HL-60/S4 (cell line): ENCODE results near the gene LTBP4.

ENCODE experiments used
- in situ Hi-C: fragments of 300-500 bp; cut with MboI; formaldehyde crosslinking; loops from 2 replicates; pipeline ENCODE4 v1.14.3; 2022; ENCODE audit warnings: low sequenced_read_pairs

The LTBP4 gene

GRCh38 chr19:40652303-40652702 is 51.1 kb downstream of the LTBP4 start:
- in situ Hi-C loops, result loop anchor here (10.0 to 25.0 kb wide), 2 partner anchors 310 to 502 kb away; no protein-coding TSS in a partner anchor

GRCh38 chr19:40655684-40656083 is 54.5 kb downstream of the LTBP4 start:
- in situ Hi-C loops, result loop anchor here (10.0 to 25.0 kb wide), 2 partner anchors 307 to 499 kb away; no protein-coding TSS in a partner anchor

- in situ Hi-C loops, result loop anchor here (10.0 to 25.0 kb wide), 2 partner anchors 304 to 497 kb away; no protein-coding TSS in a partner anchor
Measured at GRCh38 chr19:40658031-40658430, 56.9 kb downstream of the LTBP4 start.

GRCh38 chr19:40659116-40659515 is 57.9 kb downstream of the LTBP4 start:
- in situ Hi-C loops, result loop anchor here (10.0 to 25.0 kb wide), 2 partner anchors 303 to 496 kb away; no protein-coding TSS in a partner anchor

- in situ Hi-C loops, result loop anchor here (10.0 to 25.0 kb wide), 2 partner anchors 303 to 495 kb away; no protein-coding TSS in a partner anchor
Measured at GRCh38 chr19:40659566-40659965, 58.4 kb downstream of the LTBP4 start.

- in situ Hi-C loops, result loop anchor here (25.0 kb wide), 1 partner anchor 301 kb away; no protein-coding TSS in a partner anchor
Measured at GRCh38 chr19:40661616-40662015, 60.4 kb downstream of the LTBP4 start.

GRCh38 chr19:40662925-40663694 is 61.9 kb downstream of the LTBP4 start:
- in situ Hi-C loops, result loop anchor here (25.0 kb wide), 1 partner anchor 299 kb away; no protein-coding TSS in a partner anchor

GRCh38 chr19:40663695-40664692 is 62.8 kb downstream of the LTBP4 start:
- in situ Hi-C loops, result loop anchor here (25.0 kb wide), 1 partner anchor 298 kb away; no protein-coding TSS in a partner anchor

- in situ Hi-C loops, result loop anchor here (25.0 kb wide), 1 partner anchor 295 kb away; no protein-coding TSS in a partner anchor
Measured at GRCh38 chr19:40666803-40667438, 65.8 kb downstream of the LTBP4 start.

- in situ Hi-C loops, result loop anchor here (25.0 kb wide), 1 partner anchor 295 kb away; no protein-coding TSS in a partner anchor
Measured at GRCh38 chr19:40667602-40668001, 66.4 kb downstream of the LTBP4 start.

GRCh38 chr19:40668991-40669614 is 67.9 kb downstream of the LTBP4 start:
- in situ Hi-C loops, result loop anchor here (25.0 kb wide), 1 partner anchor 293 kb away; no protein-coding TSS in a partner anchor

- in situ Hi-C loops, result loop anchor here (25.0 kb wide), 1 partner anchor 291 kb away; no protein-coding TSS in a partner anchor
Measured at GRCh38 chr19:40671404-40671803, 70.2 kb downstream of the LTBP4 start.

GRCh38 chr19:40672038-40672437 is 70.9 kb downstream of the LTBP4 start:
- in situ Hi-C loops, result loop anchor here (25.0 kb wide), 1 partner anchor 290 kb away; no protein-coding TSS in a partner anchor

GRCh38 chr19:40672573-40673299 is 71.6 kb downstream of the LTBP4 start:
- in situ Hi-C loops, result loop anchor here (25.0 kb wide), 1 partner anchor 290 kb away; no protein-coding TSS in a partner anchor

GRCh38 chr19:40673397-40673796 is 72.2 kb downstream of the LTBP4 start:
- in situ Hi-C loops, result loop anchor here (25.0 kb wide), 1 partner anchor 289 kb away; no protein-coding TSS in a partner anchor

GRCh38 chr19:40674291-40674690 is 73.1 kb downstream of the LTBP4 start:
- in situ Hi-C loops, result loop anchor here (25.0 kb wide), 1 partner anchor 288 kb away; no protein-coding TSS in a partner anchor

- in situ Hi-C loops, result no loop called here
Measured at GRCh38 chr19:40677156-40677555, 76.0 kb downstream of the LTBP4 start.
